GM19240 (cell line): ENCODE measurements around the gene TRABD2B.

ENCODE experiments used
- DNase-seq: peaks from one replicate; pipeline ENCODE4 v3.0.0; 2011; ENCODE audit warnings: low spot score; ENCODE audit not compliant: insufficient read length

TRABD2B gene

DNA sequence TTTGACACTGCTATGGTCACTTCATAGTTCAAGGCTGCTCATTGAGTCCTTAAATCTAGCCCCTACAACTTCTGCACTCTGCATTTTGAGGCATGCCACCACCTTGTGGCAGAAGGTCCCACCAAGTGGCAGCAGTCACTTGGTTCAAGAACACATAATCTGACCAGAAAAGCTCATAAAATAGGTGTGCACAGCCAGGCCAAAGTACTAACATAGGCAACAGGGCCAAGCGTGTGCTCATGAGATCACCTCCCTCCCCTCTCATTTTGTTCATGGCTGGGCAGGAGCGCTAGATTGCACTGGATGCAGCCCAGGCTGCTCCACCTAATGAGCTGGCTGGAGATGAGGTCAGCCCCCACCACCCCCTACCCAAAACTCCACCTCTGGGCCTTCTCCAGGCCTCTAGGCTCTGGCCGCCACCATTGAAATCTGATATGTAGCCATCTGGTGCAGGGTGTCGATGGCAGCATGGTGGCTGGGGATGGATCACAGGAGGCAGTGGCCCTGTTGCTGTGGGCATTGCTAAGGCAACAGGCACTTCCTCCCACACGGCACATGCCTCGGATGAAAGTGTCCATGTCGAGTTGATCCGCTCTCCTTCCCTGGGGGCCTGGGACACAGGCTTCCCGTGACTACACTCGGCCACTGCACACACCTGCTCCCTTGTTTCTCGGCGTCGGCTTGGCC lies 193.2 kb downstream of the TRABD2B start:
- no peak for DNase-seq

DNA sequence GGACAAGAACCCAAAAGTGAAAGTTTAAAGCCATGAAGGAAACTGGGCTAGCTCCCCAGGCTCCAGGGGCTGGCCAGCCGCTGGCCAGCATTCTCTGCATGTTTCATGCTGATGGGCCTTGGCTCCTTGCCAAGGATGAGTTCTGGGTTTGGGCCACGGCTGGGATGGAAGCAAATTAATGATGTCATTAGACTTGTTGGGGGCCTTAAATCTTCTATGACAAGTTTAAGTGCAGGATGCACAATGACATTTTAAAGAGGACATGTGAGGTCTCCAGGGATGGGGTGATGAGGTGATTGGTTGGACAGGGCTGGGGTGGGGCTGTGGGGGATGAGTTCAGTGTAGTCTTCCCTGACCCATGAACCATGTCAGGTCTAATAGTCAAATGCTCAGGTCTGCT lies 199.6 kb downstream of the TRABD2B start:
- DNase-seq = no peak

GRCh38 chr1:47796626-47797025 lies 200.6 kb downstream of the TRABD2B start:
- DNase-seq = no peak

GRCh38 chr1:47795102-47795501 lies 202.1 kb downstream of the TRABD2B start:
- DNase-seq = no peak

GRCh38 chr1:47794530-47794929 lies 202.7 kb downstream of the TRABD2B start:
- DNase-seq = no peak

DNA sequence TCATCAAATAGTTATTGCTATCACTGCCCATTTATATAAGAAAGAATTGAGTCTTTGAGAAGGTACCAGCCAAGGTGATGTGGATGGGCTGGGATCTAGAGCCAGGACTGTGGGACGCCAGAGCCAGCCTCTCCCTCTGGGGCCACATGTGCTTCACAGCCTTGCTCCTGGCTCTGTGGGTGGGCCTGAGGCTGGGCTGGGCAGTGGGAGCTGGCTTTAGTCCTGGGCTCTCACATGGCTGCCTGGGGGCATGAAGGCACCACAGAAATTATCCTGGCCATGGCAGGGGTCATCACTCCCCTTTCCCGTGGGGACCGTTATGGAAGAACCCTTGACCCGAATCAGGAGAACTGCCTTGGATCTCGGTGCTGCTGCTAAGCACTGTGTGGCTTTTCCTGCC lies 203.1 kb downstream of the TRABD2B start:
- DNase-seq = no peak

- DNase-seq = no peak
These were observed 203.6 kb downstream of the TRABD2B start for GRCh38 chr1:47793563-47793962.

GRCh38 chr1:47792779-47793178 lies 204.4 kb downstream of the TRABD2B start:
- no peak for DNase-seq

DNA sequence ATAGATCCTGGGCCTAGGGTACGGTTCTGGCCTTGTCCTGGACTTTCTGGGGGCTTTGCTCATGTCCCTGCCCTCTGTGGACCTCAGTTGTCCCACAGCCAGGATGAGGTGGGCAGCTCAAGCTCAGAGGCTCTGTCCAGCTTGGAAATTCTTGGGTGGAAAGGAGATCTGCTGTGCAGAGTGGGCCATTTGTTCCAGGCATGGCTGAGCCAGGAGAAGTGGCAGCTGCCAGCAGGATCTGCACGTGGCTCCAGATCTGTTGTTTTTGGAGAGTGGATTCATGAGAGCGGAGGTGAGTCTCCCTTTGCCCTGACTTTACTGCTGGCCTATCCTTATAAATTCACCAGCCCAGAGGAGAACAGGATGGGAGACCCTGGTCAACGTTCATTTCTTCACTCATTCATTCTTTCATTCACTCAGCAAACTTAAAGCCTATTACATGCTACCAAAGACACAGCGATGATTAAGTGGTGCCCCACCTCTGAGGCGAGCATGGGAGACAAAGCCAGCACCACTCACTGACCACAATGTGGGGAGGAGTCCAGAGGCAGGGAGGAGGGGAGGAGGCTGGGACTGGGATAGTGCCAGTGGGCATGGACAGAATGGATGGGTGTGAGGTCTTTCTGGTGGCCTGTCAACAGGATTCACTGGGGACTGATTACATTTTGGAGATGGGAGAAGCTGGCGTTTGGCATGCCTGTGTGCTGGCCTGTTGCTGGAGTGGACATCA lies 205.1 kb downstream of the TRABD2B start:
- DNase-seq = no peak

GRCh38 chr1:47788761-47789160 lies 208.4 kb downstream of the TRABD2B start:
- DNase-seq = no peak

- DNase-seq = no peak
These were observed 209.6 kb downstream of the TRABD2B start for GRCh38 chr1:47787560-47787959.

DNA sequence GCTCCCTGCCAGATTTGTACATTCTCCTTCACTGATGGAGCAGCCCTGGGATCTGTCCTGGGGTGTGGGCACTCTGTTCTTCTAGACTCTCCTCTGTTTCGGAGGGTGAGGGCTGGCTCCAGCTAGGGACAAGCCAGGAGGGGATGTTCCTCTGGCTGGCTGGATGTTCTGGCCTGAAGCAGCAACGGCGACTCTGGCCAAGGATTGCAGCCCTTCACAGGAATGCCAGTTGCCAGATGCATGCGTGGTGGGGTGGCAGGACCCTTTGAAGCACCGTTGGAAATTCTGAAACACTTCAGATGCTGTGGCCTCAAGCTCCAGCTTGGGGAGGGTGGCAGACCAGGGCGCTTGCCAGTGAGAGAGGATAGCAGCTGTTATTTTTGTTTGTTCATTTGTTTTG lies 210.9 kb downstream of the TRABD2B start:
- no peak for DNase-seq

- no peak for DNase-seq
These were observed 211.5 kb downstream of the TRABD2B start for GRCh38 chr1:47785561-47786271.

- DNase-seq = no peak
These were observed 212.1 kb downstream of the TRABD2B start for GRCh38 chr1:47785118-47785517.

- DNase-seq = no peak
These were observed 212.7 kb downstream of the TRABD2B start for GRCh38 chr1:47784497-47784822.

DNA sequence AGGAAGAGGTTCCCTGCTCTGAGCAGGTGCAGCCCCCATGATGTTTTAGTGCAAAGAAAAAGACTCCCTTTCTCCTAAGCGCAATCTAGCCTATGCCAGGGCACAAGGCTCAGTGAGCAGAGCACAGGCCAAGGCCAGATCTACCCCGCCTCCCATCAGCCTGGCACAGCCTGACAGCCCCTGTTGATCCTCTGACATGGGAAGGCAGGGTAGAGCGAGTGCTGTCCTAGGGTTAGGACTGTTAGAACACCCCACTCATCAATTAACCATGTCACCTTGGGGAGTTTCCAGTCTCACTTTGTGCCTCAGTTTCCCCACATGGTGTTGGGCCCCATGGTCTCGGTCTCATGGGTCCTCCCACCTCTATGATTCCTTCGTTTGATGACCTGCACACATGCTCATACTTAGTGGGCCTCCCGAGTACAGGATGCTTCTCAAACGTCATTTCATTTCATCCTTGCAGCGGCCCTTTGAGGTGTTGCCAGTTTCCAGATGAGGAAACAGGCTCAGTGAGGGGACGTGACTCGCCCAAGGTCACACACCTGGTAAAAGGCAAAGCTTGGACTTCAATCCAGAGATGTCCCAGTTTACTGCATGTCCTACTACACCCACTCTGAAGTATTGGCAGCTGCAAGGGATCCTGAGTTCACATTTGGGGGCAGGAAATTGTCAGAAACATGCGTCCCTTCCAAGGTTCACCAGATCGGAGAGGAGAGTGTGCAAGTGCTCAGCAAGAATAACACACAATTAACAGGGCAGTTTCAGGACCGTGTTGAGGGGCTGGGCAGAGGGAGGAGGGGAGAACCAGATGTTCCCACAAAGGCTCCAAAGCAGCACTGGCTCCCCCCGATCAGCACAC lies 213.3 kb downstream of the TRABD2B start:
- DNase-seq = no peak

- no peak for DNase-seq
These were observed 214.6 kb downstream of the TRABD2B start for GRCh38 chr1:47782414-47783166.

DNA sequence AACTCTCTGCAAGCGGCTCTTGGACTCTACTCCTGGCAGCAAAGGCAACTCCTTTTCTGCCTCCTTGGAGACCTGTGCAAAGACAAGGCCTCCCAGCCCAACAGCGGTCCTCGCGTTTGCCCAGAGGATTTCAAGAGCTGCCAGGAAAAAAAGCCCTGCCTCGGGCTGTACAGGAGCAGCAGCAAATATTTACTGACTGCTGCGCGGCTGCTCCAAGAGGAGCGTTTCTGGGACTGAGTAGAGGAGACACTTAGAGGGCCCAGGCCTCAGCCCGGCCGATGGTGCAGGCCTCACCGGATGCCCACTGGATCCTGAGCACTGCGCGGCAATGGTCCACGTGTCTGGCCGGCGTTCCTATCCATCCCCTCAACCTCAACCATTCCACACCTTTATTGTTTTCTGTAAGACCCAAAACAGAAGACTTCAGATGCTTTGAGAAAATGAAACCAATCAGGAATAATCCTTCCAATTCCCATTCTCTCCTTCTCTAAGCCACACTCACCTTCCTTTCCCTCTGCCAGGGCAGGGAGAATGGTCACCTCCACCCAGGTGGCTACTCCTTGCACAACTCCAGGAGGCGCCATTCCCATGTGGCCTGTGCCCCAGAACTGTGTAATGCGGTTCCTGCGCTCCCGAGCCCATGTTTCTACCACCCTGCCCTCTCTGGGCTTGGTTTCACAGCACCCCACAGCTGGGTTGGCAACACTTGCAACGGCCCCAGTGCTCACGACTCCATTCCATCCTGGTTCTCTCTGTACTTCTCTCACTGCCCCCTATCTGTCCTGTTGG lies 215.8 kb downstream of the TRABD2B start:
- no peak for DNase-seq

- DNase-seq = no peak
These were observed 216.7 kb downstream of the TRABD2B start for GRCh38 chr1:47780469-47780995.

- DNase-seq = no peak
These were observed 217.6 kb downstream of the TRABD2B start for GRCh38 chr1:47779613-47780012.
